MM.1S (cell line): ENCODE results near the gene HECW1.

ENCODE experiments used
- EZH2 ChIP-seq: fragments of 300-600 bp; sonication (generic); optimal IDR thresholded peaks from 2 replicates; pipeline ENCODE3; 2017; ENCODE audit warnings: low read depth, mild to moderate bottlenecking, antibody characterized with exemption, low read length, mixed read lengths
- EZH2phosphoT487 ChIP-seq: fragments of 300-600 bp; sonication (generic); IDR thresholded peaks from 2 replicates; pipeline ENCODE4 v1.6.1; 2018; ENCODE audit warnings: antibody characterized with exemption, low read length
- TF ChIP-seq, protein P1 (sequence below): fragments of 300-600 bp; sonication (generic); IDR thresholded peaks from 2 replicates; pipeline ENCODE4 v1.5.1; 2016; ENCODE audit warnings: antibody characterized with exemption, low read length, mixed read lengths

DNA sequence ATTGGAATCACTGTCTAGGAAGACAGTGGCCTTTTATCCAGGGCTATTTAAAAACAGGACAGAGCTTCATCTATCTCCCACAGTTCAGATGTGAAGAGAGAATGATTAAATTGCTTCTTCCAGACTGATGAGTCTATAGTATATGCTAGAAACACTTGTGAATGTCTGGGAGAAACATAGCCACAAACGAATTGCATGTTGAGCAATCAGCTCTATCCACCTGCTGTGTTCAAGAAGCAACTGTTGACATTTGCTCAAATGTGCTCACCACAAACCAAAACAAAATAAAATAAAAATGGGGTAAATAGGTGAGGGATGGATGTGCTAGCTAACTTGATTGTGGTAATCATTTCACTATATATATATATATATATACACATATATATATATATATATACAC is 195.1 kb downstream of the HECW1 start:
- TF ChIP-seq, protein P1, sequence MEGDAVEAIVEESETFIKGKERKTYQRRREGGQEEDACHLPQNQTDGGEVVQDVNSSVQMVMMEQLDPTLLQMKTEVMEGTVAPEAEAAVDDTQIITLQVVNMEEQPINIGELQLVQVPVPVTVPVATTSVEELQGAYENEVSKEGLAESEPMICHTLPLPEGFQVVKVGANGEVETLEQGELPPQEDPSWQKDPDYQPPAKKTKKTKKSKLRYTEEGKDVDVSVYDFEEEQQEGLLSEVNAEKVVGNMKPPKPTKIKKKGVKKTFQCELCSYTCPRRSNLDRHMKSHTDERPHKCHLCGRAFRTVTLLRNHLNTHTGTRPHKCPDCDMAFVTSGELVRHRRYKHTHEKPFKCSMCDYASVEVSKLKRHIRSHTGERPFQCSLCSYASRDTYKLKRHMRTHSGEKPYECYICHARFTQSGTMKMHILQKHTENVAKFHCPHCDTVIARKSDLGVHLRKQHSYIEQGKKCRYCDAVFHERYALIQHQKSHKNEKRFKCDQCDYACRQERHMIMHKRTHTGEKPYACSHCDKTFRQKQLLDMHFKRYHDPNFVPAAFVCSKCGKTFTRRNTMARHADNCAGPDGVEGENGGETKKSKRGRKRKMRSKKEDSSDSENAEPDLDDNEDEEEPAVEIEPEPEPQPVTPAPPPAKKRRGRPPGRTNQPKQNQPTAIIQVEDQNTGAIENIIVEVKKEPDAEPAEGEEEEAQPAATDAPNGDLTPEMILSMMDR = no peak
- no peak for TF ChIP-seq EZH2
- TF ChIP-seq EZH2phosphoT487 = no peak
